Prostate gland (tissue), 2 donors: ENCODE data around the gene ZNF343. TPM values are rescaled to one million over a fixed set of nuclear protein-coding genes. Genes with fewer than 3 reads are reported as not detected.

Experiments used
- DNase-seq: peaks from one replicate; pipeline ENCODE4 v3.0.0-alpha.2; 2019; ENCODE audit warnings: low spot score
- H3K27ac ChIP-seq, 2 donors: fragments of 200-600 bp; sonication (generic); 2 replicates each; pipeline ENCODE4 v1.5.1; 2017 to 2019
- H3K27me3 ChIP-seq: fragments of 200-600 bp; sonication (generic); replicated peaks from 2 replicates; pipeline ENCODE4 v1.5.1; 2019; ENCODE audit not compliant: insufficient read depth
- H3K36me3 ChIP-seq, 2 donors: fragments of 200-600 bp; sonication (generic); 1 replicate in 1 of 2; 2 replicates in 1 of 2; pipeline versions ENCODE4 v1.5.1 to v1.8.1; 2017 to 2019
- H3K4me1 ChIP-seq: fragments of 200-600 bp; sonication (generic); replicated peaks from 2 replicates; pipeline ENCODE4 v1.5.1; 2019
- H3K4me3 ChIP-seq, 2 donors: fragments of 200-600 bp; sonication (generic); 2 replicates each; pipeline ENCODE4 v1.5.1; 2017 to 2019
- H3K9me3 ChIP-seq: fragments of 200-600 bp; sonication (generic); 2 replicates; pipeline ENCODE4 v1.5.1; 2017
- CTCF ChIP-seq, 4 experiments: fragments of 200-600 bp in 2 of 4; fragments of 450-650 bp in 2 of 4; sonication (generic) in 2 of 4; IDR thresholded peaks; 1 replicate in 3 of 4; 2 replicates in 1 of 4; pipeline ENCODE4 v1.5.1; 2016 to 2019; ENCODE audit warnings: antibody characterized with exemption in 4 of 4, mild to moderate bottlenecking in 2 of 4, moderate library complexity in 2 of 4
- POLR2A ChIP-seq: fragments of 450-650 bp; IDR thresholded peaks from one replicate; pipeline ENCODE4 v1.6.1; 2016; ENCODE audit warnings: antibody characterized with exemption, mild to moderate bottlenecking
- POLR2AphosphoS5 ChIP-seq: sonication (generic); formaldehyde crosslinking; IDR thresholded peaks from one replicate; pipeline ENCODE4 v1.6.1; 2017; ENCODE audit warnings: antibody characterized with exemption
- WGBS: methylation state at CpG from one replicate; pipeline ENCODE4 v1.1.5; 2018; 5-methylcytosine and 5-hydroxymethylcytosine counted together
- intact Hi-C: fragments of 100-400 bp; cut with DNase I; formaldehyde crosslinking; loops from one replicate; pipeline ENCODE4 v1.14.2; 2022
- total RNA-seq, 2 donors: library from RNA; depleted of rRNA; stranded (reverse); fragments of >200 nt; gene quantifications; one replicate each; pipeline ENCODE4 v1.1.0, GENCODE V29; 2016

Gene ZNF343
- total RNA-seq, 2 donors from 2014 or later = 8.0 to 10.4 TPM

- H3K9me3 ChIP-seq = no peaks in the 10 kb centered on the region
- H3K27me3 ChIP-seq = no peaks in the 10 kb centered on the region
- 83% methylated on average over 3 of the region's 3 CpGs for WGBS
- TF ChIP-seq POLR2A (no peak), CTCF (IDR thresholded peaks at IDR 0.05) (no peak), POLR2AphosphoS5 (no peak)
- H3K4me1 ChIP-seq = no peaks in the 10 kb centered on the region
- no peak overlapping the region for H3K27ac ChIP-seq
- H3K4me3 ChIP-seq = no peak overlapping the region
- H3K36me3 ChIP-seq = peaks cover 28 to 33% of the 10 kb centered on the region in 2 donors
- intact Hi-C loops = no loop called here
- no peak for DNase-seq
Observed at GRCh38 chr20:2462484-2462883, 46.2 kb downstream of the ZNF343 start.

- 86% methylated on average over 4 of the region's 4 CpGs for WGBS
- Histone ChIP-seq H3K36me3 (peaks cover 28 to 33% of the 10 kb centered on the region in 2 donors), H3K9me3 (no peaks in the 10 kb centered on the region), H3K4me3 (no peak overlapping the region), H3K4me1 (no peaks in the 10 kb centered on the region), H3K27me3 (no peaks in the 10 kb centered on the region), H3K27ac (no peak overlapping the region)
- TF ChIP-seq POLR2AphosphoS5 (no peak), POLR2A (no peak), CTCF (IDR thresholded peaks at IDR 0.05) (no peak)
- intact Hi-C loops = no loop called here
- no peak for DNase-seq
Observed at GRCh38 chr20:2460752-2461424, 47.8 kb downstream of the ZNF343 start.

DNA sequence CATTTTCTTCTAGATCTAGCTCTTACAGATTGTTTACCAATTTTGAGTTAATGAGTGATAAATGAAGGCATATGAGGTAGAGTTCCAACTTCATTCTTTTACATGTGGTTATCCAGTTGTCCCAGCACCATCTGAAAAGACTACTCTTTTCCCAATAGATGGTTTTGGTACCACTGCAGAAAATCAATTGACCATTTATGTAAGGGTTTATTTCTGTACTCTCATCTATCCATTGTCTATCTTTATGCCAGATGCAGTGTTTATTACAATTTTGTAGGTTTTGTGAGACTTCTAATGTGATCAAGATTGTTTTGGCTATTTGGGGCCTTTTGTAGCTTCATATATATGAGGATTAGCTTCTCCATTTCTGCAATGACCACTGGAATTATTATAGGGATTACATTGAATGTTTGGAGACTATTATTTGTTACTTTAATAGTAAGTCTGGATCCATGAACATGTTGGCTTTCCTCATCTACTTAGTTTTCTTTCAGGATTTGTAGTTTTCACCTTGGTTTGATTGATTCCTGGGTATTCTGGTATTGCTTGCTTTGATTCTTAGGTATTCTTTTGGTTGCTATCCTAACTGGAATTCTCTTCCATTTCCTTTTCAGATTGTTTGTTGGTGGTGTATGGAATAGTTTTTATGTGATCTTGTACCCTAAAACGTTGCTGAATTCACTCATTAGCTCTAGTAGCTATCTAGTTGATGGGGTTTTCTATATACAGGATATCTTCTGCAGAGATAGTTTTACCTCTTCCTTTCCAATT, 48.5 kb downstream of the ZNF343 start:
- Histone ChIP-seq H3K4me3 (no peak overlapping the region), H3K36me3 (peaks cover 27 to 28% of the 10 kb centered on the region in 2 donors), H3K27ac (no peak overlapping the region), H3K27me3 (no peaks in the 10 kb centered on the region), H3K4me1 (no peaks in the 10 kb centered on the region), H3K9me3 (no peaks in the 10 kb centered on the region)
- 68% methylated on average over 1 of the region's 1 CpG for WGBS
- DNase-seq = no peak
- intact Hi-C loops = no loop called here
- TF ChIP-seq POLR2AphosphoS5 = no peak

GRCh38 chr20:2458919-2459499, 49.7 kb downstream of the ZNF343 start:
- intact Hi-C loops = no loop called here
- H3K27me3 ChIP-seq = no peaks in the 10 kb centered on the region
- no peak overlapping the region for H3K4me3 ChIP-seq
- DNase-seq = no peak
- H3K27ac ChIP-seq = no peak overlapping the region
- no peaks in the 10 kb centered on the region for H3K9me3 ChIP-seq
- peaks cover 19 to 23% of the 10 kb centered on the region in 2 donors for H3K36me3 ChIP-seq
- WGBS = 88% methylated on average over 3 of the region's 3 CpGs
- no peaks in the 10 kb centered on the region for H3K4me1 ChIP-seq
- TF ChIP-seq CTCF (IDR thresholded peaks at IDR 0.05) (no peak), POLR2A (no peak)

- no peak for DNase-seq
- no peak for TF ChIP-seq POLR2AphosphoS5
- TF ChIP-seq CTCF (IDR thresholded peaks at IDR 0.05) = no peak
- TF ChIP-seq POLR2A = no peak
- no peaks in the 10 kb centered on the region for H3K4me1 ChIP-seq
- H3K36me3 ChIP-seq = peaks cover 0 to 1% of the 10 kb centered on the region in 2 donors
- no peak overlapping the region for H3K27ac ChIP-seq
- no peak overlapping the region for H3K4me3 ChIP-seq
- no peaks in the 10 kb centered on the region for H3K9me3 ChIP-seq
- WGBS = 78% methylated on average over 2 of the region's 2 CpGs
- intact Hi-C loops = no loop called here
- no peaks in the 10 kb centered on the region for H3K27me3 ChIP-seq
Observed at GRCh38 chr20:2455771-2456497, 52.8 kb downstream of the ZNF343 start.
